ENCODE results near the gene BCAR3.

The BCAR3 gene

DNA sequence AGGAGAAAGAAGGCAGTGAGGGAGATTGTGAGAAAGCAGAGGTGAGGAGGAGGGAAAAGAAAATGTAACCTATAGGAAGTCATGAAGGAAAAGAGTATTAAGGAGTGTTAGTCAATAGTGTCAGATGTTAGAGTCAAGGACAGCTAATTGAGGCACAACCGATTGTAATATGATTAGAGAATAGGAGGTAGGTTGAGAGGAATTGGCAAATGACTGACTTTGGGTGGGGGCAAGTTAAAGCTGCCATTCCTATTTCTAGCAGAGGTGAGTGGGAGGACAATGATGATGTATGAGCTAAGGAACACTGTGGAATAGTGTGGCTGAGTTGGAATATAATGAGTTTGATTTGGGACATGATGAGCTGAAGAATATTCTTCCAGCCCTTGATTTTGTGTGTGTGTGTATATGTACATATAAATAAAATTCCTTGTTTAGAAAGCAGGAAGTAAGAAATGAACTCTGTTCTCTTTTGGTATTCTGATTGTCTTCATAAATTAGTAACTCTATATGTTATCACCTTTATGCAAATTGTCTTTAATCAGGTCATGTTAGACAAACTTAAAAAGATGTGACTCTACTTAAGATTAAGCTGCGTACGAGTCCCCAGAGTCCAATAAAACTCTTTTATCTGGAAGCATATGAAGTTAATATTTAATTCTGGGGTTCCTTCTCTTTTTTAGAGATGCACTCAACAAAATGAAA is 135.3 kb downstream of the BCAR3 start:
- DNase-seq (ENCODE audit: low spot score in 2 of 2) (no peak), ATAC-seq (no peak)
- H3K36me3 Mint-ChIP-seq = no peaks in the 10 kb centered on the region
- no peak overlapping the region for H3K4me3 Mint-ChIP-seq
- no peaks in the 10 kb centered on the region for H3K9me3 Mint-ChIP-seq
- no peak overlapping the region for H3K27ac Mint-ChIP-seq
- H3K4me1 Mint-ChIP-seq = no peaks in the 10 kb centered on the region

DNA sequence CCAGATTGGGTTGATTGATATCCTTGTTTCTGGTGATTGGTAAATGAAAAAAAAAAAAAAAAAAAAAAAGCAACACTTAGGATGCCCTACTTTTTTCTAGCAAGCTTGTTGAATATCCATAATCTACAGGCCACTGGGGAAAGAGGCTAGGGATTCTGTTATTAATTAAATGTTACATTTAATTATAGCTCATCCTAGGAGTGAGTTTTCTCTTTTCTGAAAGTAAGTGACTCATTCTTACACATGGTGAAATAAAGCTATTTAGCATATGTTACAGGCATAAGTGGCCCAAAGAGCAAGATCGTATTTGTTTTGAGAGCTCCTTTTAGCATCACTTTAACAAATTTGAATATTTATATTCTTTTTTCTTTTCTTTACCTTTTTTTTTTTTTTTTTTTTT is 139.2 kb downstream of the BCAR3 start:
- H3K27ac Mint-ChIP-seq = no peak overlapping the region
- H3K4me3 Mint-ChIP-seq = no peak overlapping the region
- no peaks in the 10 kb centered on the region for H3K4me1 Mint-ChIP-seq
- no peaks in the 10 kb centered on the region for H3K36me3 Mint-ChIP-seq
- no peak for DNase-seq (ENCODE audit: low spot score in 2 of 2)
- H3K9me3 Mint-ChIP-seq = no peaks in the 10 kb centered on the region
- ATAC-seq = no peak

GRCh38 chr1:93541045-93541444 is 140.6 kb downstream of the BCAR3 start:
- ATAC-seq = no peak
- H3K4me3 Mint-ChIP-seq = no peak overlapping the region
- no peaks in the 10 kb centered on the region for H3K9me3 Mint-ChIP-seq
- no peak overlapping the region for H3K27ac Mint-ChIP-seq
- no peaks in the 10 kb centered on the region for H3K4me1 Mint-ChIP-seq
- no peaks in the 10 kb centered on the region for H3K36me3 Mint-ChIP-seq
- no peak for DNase-seq (ENCODE audit: low spot score in 2 of 2)

- no peaks in the 10 kb centered on the region for H3K36me3 Mint-ChIP-seq
- no peak overlapping the region for H3K27ac Mint-ChIP-seq
- no peaks in the 10 kb centered on the region for H3K4me1 Mint-ChIP-seq
- H3K4me3 Mint-ChIP-seq = no peak overlapping the region
- H3K9me3 Mint-ChIP-seq = no peaks in the 10 kb centered on the region
- ATAC-seq = peak; percentile 75
- no peak for DNase-seq (ENCODE audit: low spot score in 2 of 2)
Measured at GRCh38 chr1:93537924-93538323, 143.7 kb downstream of the BCAR3 start.

- ATAC-seq = no peak
- no peak overlapping the region for H3K27ac Mint-ChIP-seq
Measured at GRCh38 chr1:93537396-93537795, 144.2 kb downstream of the BCAR3 start.

DNA sequence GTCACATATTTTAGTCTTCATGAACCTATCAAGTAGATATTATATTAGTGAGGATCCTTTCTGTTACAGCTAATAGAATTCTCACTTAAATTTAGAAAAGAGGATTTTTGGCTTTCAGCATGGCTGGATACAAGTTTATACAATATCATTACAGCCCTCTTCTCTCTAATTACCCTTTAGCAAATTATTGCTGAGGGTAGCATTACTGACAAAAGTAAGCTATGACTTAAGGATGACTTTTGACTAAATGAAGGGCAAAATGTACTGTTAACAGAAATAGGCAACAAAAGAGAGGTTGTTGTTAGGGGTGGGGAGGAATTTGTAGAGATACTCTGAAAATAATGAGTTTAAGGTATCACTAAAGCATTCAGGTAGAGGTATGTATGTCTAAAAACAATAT is 148.0 kb downstream of the BCAR3 start:
- H3K9me3 Mint-ChIP-seq = no peaks in the 10 kb centered on the region
- no peak for DNase-seq (ENCODE audit: low spot score in 2 of 2)
- no peaks in the 10 kb centered on the region for H3K4me1 Mint-ChIP-seq
- no peak overlapping the region for H3K27ac Mint-ChIP-seq
- no peak overlapping the region for H3K4me3 Mint-ChIP-seq
- no peak for ATAC-seq
- H3K36me3 Mint-ChIP-seq = no peaks in the 10 kb centered on the region

More at GRCh38 chr1:93537396-93537795, 144.2 kb downstream of the BCAR3 start:
- Mint-ChIP-seq H3K4me1 (no peaks in the 10 kb centered on the region), H3K9me3 (no peaks in the 10 kb centered on the region), H3K36me3 (no peaks in the 10 kb centered on the region), H3K4me3 (no peak overlapping the region)
- DNase-seq (ENCODE audit: low spot score in 2 of 2) = no peak

GRCh38 chr1:93532780-93533378 is 148.8 kb downstream of the BCAR3 start:
- Mint-ChIP-seq H3K27ac (no peak overlapping the region), H3K4me1 (no peaks in the 10 kb centered on the region), H3K36me3 (no peaks in the 10 kb centered on the region), H3K9me3 (no peaks in the 10 kb centered on the region), H3K4me3 (no peak overlapping the region)
- DNase-seq (ENCODE audit: low spot score in 2 of 2) (no peak), ATAC-seq (no peak)

DNA sequence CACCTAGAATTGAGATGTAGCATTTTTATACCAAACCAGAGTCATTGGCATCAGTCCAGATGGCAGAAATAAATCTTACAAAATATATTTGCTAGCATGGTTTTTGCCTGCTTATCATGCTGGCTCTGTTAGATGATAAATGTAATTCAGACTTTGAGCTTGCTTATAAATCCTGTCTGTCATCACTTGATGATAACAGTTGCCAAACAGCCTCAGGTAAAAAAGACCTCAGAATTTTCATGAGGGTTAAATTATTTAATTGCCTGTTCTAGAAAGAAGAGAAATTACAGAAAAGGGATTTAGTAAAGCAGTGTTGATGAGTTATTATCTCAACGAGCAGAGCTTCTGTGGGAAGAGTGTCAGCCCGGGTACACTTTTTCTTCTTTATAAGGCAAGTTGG is 150.4 kb downstream of the BCAR3 start:
- ATAC-seq = no peak
- Mint-ChIP-seq H3K36me3 (no peaks in the 10 kb centered on the region), H3K27ac (no peak overlapping the region), H3K9me3 (no peaks in the 10 kb centered on the region), H3K4me3 (no peak overlapping the region), H3K4me1 (no peaks in the 10 kb centered on the region)
- DNase-seq (ENCODE audit: low spot score in 2 of 2) = no peak

- H3K36me3 Mint-ChIP-seq = no peaks in the 10 kb centered on the region
- no peak overlapping the region for H3K4me3 Mint-ChIP-seq
- no peak for ATAC-seq
- no peaks in the 10 kb centered on the region for H3K9me3 Mint-ChIP-seq
- no peaks in the 10 kb centered on the region for H3K4me1 Mint-ChIP-seq
- no peak for DNase-seq (ENCODE audit: low spot score in 2 of 2)
- no peak overlapping the region for H3K27ac Mint-ChIP-seq
Measured at GRCh38 chr1:93528412-93528811, 153.2 kb downstream of the BCAR3 start.

- Mint-ChIP-seq H3K27ac (no peak overlapping the region), H3K9me3 (no peaks in the 10 kb centered on the region), H3K36me3 (no peaks in the 10 kb centered on the region), H3K4me1 (no peaks in the 10 kb centered on the region), H3K4me3 (no peak overlapping the region)
- DNase-seq (ENCODE audit: low spot score in 2 of 2) (no peak), ATAC-seq (no peak)
Measured at GRCh38 chr1:93526431-93526830, 155.2 kb downstream of the BCAR3 start.

GRCh38 chr1:93525431-93525830 is 156.2 kb downstream of the BCAR3 start:
- no peaks in the 10 kb centered on the region for H3K36me3 Mint-ChIP-seq
- no peaks in the 10 kb centered on the region for H3K4me1 Mint-ChIP-seq
- H3K27ac Mint-ChIP-seq = no peak overlapping the region
- no peak overlapping the region for H3K4me3 Mint-ChIP-seq
- ATAC-seq (no peak), DNase-seq (ENCODE audit: low spot score in 2 of 2) (no peak)
- no peaks in the 10 kb centered on the region for H3K9me3 Mint-ChIP-seq

DNA sequence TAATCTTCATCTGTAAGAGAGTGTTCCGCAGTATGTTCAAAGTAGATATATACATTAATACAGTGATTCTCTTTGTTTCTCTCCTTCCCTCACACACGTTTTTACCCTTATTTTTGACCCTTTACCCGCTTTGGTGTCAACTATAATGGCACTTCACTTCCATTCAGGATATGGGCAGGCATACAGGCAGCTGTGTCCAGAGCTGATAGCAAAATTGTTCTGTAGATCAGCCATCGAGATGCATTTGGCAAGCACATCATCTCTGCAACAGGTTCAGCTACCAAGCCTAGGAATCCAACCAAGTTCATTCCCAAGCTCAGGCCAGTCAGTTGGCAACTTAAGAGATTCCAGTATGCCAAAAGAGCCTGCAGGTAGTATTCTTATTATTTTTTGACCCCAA is 158.9 kb downstream of the BCAR3 start:
- Mint-ChIP-seq H3K4me1 (no peaks in the 10 kb centered on the region), H3K36me3 (no peaks in the 10 kb centered on the region), H3K4me3 (no peak overlapping the region), H3K9me3 (no peaks in the 10 kb centered on the region), H3K27ac (no peak overlapping the region)
- ATAC-seq = no peak
- no peak for DNase-seq (ENCODE audit: low spot score in 2 of 2)

- ATAC-seq (no peak), DNase-seq (ENCODE audit: low spot score in 2 of 2) (no peak)
- H3K4me3 Mint-ChIP-seq = no peak overlapping the region
- H3K27ac Mint-ChIP-seq = no peak overlapping the region
- no peaks in the 10 kb centered on the region for H3K4me1 Mint-ChIP-seq
- H3K9me3 Mint-ChIP-seq = no peaks in the 10 kb centered on the region
- no peaks in the 10 kb centered on the region for H3K36me3 Mint-ChIP-seq
Measured at GRCh38 chr1:93521618-93522017, 160.0 kb downstream of the BCAR3 start.

- H3K27ac Mint-ChIP-seq = no peak overlapping the region
- DNase-seq (ENCODE audit: low spot score in 2 of 2) (no peak), ATAC-seq (no peak)
- H3K9me3 Mint-ChIP-seq = no peaks in the 10 kb centered on the region
- H3K36me3 Mint-ChIP-seq = no peaks in the 10 kb centered on the region
- no peaks in the 10 kb centered on the region for H3K4me1 Mint-ChIP-seq
- H3K4me3 Mint-ChIP-seq = no peak overlapping the region
Measured at GRCh38 chr1:93519199-93519829, 162.3 kb downstream of the BCAR3 start.

DNA sequence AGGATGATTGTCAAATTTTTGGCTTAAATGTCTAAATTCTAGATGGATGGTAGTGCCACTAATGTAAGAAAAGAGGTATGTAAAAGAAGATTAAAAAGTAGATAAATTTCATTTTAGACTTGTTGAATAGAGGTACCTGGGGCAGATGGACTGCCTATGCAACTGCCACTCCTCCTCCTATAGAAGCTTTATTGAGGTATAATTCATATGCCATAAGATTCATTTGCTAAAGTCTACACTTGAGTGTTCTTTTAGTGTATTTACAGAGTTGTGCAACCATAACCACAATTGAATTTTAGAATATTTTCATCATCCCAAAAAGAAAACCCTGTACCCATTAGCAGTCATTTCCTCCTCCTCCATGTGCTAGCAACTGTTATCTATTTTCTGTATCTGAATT is 163.1 kb downstream of the BCAR3 start:
- no peak overlapping the region for H3K27ac Mint-ChIP-seq
- H3K4me1 Mint-ChIP-seq = no peaks in the 10 kb centered on the region
- no peaks in the 10 kb centered on the region for H3K9me3 Mint-ChIP-seq
- DNase-seq (ENCODE audit: low spot score in 2 of 2) = no peak
- ATAC-seq = no peak
- no peak overlapping the region for H3K4me3 Mint-ChIP-seq
- no peaks in the 10 kb centered on the region for H3K36me3 Mint-ChIP-seq

DNA sequence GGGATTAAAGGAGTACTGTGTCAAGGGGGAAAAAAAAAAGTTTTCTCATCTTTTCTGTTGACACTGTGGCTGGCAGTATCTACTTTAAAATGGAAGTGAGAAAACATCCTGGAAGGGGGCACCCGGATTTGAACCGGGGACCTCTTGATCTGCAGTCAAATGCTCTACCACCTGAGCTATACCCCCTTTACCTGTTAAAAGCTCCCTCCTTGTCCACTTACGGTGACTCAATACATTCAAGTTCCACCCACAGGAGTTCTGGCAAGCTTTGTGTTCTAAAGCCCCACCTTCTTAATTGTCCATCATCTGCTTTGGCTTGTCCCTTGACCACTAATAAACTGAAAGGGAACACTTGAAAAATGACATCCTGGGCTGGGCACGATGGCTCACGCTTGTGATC is 165.5 kb downstream of the BCAR3 start:
- Mint-ChIP-seq H3K36me3 (no peaks in the 10 kb centered on the region), H3K9me3 (no peaks in the 10 kb centered on the region), H3K27ac (no peak overlapping the region), H3K4me1 (no peaks in the 10 kb centered on the region), H3K4me3 (no peak overlapping the region)
- no peak for DNase-seq (ENCODE audit: low spot score in 2 of 2)
- no peak for ATAC-seq

Measured in stimulated activated effector memory CD8-positive, alpha-beta T cell treated with anti-CD3 and anti-CD28 coated beads, Interleukin-12 subunit alpha, Interleukin-12 subunit beta, amount 100 ng/mL, for 72 hours (primary cell).